Brain microvascular endothelial cell (primary cell): ENCODE results near the gene MID2.
A peak's percentile ranks its signal among the peaks of the same experiment; 100 is the strongest.
"Not testable (repeated sequence)": the region's sequence is repeated elsewhere in the genome, so short reads cannot be mapped to it uniquely, and the experiment has no call there.

Source experiments
- DNase-seq: peaks from one replicate; pipeline ENCODE4 v3.0.0-alpha.2; 2020
- H3K27ac ChIP-seq: fragments of 250-450 bp; sonication (Bioruptor Pico); 2 replicates; pipeline ENCODE4 v1.5.1; 2020; ENCODE audit warnings: mild to moderate bottlenecking, moderate library complexity
- H3K27me3 ChIP-seq: fragments of 250-450 bp; sonication (Bioruptor Pico); replicated peaks from 2 replicates; pipeline ENCODE4 v1.5.1; 2020; ENCODE audit warnings: mild to moderate bottlenecking
- H3K36me3 ChIP-seq: fragments of 250-450 bp; sonication (Bioruptor Pico); replicated peaks from 2 replicates; pipeline ENCODE4 v1.5.1; 2020; ENCODE audit warnings: mild to moderate bottlenecking
- H3K4me3 ChIP-seq: 2 replicates; pipeline ENCODE4 v1.5.1; 2011; ENCODE audit warnings: low read depth, mild to moderate bottlenecking, control low read depth, low read length, moderate library complexity
- in situ Hi-C: cut with HindIII; loops from 2 replicates; pipeline ENCODE4 v1.10.0; 2017; ENCODE audit warnings: low sequenced_read_pairs, low pct_ligation_motif_present
- TF ChIP-seq, protein P1 (sequence below): IDR thresholded peaks from 2 replicates; pipeline ENCODE4 v1.5.1; 2011; ENCODE audit warnings: low read depth, mild to moderate bottlenecking, moderate library complexity, low read length, control low read depth, inconsistent platforms; ENCODE audit errors: missing control alignments

MID2 gene

DNA sequence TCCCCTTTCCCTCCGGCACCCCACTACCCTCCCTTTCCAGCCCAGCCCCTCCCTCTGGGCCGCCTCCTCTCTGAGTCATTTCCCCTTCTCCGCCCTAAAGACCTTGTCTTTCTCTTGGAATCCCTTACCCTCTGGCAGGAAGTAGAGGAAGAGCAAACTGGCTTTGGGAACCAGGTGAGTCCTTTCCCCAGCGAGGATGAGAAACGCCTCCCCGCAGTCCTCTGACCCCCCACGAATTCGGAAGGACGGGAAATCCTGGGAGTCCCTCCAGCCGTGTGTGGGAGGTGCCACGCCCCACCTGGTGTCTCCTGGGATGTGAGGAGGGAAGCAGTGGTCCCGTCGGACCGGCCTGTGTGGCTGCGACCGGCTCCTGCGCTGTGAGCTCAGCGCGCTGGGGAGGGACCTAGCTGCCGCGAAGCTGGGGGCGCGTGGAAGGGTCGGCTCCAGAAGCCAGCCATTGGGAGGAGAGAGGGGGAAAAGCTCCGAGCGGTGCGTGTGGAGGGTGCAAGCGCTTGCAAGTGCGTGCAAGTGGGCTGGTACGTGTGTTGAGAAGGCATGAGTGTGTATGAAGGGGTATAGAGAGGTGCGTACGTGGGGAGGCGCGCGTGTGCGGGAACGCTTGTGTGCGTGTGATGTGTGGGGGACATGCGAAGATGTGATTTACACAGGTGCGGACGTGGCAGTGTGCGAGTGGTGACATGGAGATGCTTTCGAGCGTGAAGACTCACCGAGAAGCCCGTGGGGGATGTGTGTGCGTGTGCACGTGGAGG, 110.2 kb downstream of the MID2 start:
- Histone ChIP-seq H3K4me3 (peak overlapping the region; percentile 34), H3K27me3 (no peaks in the 10 kb centered on the region), H3K36me3 (no peaks in the 10 kb centered on the region), H3K27ac (no peak overlapping the region)
- in situ Hi-C loops, result no loop called here
- TF ChIP-seq, protein P1, sequence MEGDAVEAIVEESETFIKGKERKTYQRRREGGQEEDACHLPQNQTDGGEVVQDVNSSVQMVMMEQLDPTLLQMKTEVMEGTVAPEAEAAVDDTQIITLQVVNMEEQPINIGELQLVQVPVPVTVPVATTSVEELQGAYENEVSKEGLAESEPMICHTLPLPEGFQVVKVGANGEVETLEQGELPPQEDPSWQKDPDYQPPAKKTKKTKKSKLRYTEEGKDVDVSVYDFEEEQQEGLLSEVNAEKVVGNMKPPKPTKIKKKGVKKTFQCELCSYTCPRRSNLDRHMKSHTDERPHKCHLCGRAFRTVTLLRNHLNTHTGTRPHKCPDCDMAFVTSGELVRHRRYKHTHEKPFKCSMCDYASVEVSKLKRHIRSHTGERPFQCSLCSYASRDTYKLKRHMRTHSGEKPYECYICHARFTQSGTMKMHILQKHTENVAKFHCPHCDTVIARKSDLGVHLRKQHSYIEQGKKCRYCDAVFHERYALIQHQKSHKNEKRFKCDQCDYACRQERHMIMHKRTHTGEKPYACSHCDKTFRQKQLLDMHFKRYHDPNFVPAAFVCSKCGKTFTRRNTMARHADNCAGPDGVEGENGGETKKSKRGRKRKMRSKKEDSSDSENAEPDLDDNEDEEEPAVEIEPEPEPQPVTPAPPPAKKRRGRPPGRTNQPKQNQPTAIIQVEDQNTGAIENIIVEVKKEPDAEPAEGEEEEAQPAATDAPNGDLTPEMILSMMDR, result no peak
- peak; percentile 1 for DNase-seq

DNA sequence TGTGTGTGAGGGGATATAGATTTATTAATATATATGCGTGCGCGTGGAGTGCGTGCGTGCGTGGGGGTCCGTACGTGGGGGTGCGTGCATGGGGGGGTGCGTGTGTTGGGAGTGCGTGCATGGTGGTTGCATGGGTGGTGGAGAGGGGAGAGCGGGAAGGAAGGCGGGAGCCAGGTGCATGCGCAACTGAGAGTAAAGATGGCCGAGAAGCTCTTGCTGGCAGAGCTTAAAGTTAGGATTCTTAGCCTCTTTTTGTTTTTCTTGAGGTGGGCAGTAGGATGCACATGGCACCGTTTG, 110.7 kb downstream of the MID2 start:
- no peaks in the 10 kb centered on the region for H3K27me3 ChIP-seq
- H3K27ac ChIP-seq, result no peak overlapping the region
- in situ Hi-C loops, result no loop called here
- TF ChIP-seq, protein P1, result no peak
- H3K36me3 ChIP-seq, result no peaks in the 10 kb centered on the region
- H3K4me3 ChIP-seq, result no peak overlapping the region
- DNase-seq, result no peak

DNA sequence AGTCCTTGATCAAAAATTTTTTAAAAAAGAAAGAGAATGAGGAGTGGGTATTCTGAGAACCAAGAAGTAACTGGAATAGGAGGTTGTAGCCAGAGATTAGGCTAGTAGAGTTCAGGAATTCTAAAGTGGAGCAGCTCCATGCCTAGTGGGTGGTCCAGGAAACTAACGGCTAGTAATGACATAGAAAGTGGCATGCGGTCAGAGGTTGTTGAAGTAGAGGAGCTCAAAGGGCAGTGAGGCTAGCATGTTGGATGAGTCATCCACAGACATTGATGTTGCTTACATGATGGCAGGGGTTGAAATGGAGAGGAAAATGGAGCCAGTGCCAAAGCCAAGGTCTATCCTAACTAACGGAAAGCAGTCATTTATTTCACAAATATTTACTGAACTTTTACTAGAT, 114.4 kb downstream of the MID2 start:
- DNase-seq, result no peak
- TF ChIP-seq, protein P1, result no peak
- H3K27me3 ChIP-seq, result no peaks in the 10 kb centered on the region

DNA sequence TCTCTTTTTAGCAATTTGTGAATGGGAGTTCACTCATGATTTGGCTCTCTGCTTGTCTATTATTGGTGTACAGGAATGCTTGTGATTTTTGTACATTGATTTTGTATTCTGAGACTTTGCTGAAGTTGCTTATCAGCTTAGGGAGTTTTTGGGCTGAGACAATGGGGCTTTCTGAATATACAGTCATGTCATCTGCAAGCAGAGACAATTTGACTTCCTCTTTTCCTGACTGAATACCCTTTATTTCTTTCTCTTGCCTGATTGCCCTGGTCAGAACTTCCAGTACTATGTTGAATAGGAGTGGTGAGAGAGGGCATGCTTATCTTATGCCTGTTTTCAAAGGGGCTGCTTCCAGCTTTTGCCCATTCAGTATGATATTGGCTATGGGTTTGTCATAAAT, 129.7 kb downstream of the MID2 start:
- in situ Hi-C loops, H3K27ac ChIP-seq, H3K4me3 ChIP-seq, H3K36me3 ChIP-seq, DNase-seq, H3K27me3 ChIP-seq: not testable (repeated sequence)

More for the DNA sequence above, 114.4 kb downstream of the MID2 start:
- no peaks in the 10 kb centered on the region for H3K36me3 ChIP-seq
- no peak overlapping the region for H3K27ac ChIP-seq
- in situ Hi-C loops, result no loop called here
- H3K4me3 ChIP-seq, result no peak overlapping the region

DNA sequence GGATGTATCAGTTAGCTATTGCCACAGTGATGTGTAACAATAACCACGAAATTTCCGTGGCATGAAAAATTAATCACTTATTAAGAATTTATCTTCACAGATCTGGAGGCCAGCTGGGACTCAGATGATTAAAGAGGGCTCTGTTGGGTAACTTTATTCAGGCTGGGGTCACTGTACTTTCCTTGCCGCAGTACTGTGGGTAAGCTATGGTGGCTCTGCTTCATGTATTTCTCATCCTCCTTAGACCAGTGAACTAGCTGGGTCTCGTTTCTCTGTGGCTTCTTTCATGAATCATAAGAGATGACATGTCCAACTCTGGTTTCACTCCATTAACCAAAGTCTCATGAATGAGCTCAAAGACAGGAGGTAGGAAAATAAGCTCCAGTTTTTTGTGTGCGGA, 143.0 kb downstream of the MID2 start:
- no peak for DNase-seq
- no peaks in the 10 kb centered on the region for H3K36me3 ChIP-seq
- no peak overlapping the region for H3K4me3 ChIP-seq
- TF ChIP-seq, protein P1, result no peak
- no peaks in the 10 kb centered on the region for H3K27me3 ChIP-seq
- in situ Hi-C loops, result no loop called here
- no peak overlapping the region for H3K27ac ChIP-seq

DNA sequence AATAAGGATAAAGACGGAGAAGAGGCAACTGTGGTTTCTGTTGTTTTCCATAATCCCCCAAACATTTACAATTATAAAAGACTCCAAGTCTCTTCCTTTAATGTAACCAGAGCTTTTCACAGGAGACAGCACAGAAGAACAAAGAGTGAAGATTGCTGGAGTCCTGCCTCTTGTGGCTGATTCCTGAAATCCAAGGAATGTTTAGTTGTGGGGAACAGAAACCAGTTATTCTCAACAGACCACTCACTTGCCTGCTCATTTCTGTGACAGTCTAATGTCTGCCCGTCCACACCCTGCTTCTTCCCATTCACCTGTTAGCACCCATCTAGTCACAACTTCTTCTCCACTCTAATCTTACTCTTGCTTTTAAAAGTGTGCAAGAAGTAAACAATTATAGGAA, 144.4 kb downstream of the MID2 start:
- TF ChIP-seq, protein P1, result no peak
- no peaks in the 10 kb centered on the region for H3K27me3 ChIP-seq
- no peak for DNase-seq
- H3K4me3 ChIP-seq, result no peak overlapping the region
- no peaks in the 10 kb centered on the region for H3K36me3 ChIP-seq
- no peak overlapping the region for H3K27ac ChIP-seq
- in situ Hi-C loops, result no loop called here
